ENCODE measurements around the gene TCF12.

DNA sequence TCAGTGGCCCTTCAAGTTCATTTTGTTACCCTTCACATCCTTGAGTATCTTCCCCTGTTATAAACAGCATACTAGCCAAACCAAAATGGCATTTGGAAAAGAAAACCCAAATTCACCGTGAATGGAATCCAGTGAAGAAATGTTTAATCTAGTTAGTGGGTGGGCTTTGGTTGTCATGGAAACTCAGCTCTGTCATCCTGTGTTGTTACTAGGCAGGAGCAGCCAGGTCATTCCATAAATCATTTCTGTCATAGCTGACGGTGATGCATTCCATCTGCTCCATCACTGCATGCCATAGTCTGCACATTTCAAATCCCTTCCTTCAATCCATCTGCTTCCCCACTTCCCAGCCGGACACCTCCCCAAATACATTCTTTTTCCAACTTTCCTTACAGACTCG, 317.4 kb downstream of the TCF12 start:
- TF ChIP-seq, protein P1, sequence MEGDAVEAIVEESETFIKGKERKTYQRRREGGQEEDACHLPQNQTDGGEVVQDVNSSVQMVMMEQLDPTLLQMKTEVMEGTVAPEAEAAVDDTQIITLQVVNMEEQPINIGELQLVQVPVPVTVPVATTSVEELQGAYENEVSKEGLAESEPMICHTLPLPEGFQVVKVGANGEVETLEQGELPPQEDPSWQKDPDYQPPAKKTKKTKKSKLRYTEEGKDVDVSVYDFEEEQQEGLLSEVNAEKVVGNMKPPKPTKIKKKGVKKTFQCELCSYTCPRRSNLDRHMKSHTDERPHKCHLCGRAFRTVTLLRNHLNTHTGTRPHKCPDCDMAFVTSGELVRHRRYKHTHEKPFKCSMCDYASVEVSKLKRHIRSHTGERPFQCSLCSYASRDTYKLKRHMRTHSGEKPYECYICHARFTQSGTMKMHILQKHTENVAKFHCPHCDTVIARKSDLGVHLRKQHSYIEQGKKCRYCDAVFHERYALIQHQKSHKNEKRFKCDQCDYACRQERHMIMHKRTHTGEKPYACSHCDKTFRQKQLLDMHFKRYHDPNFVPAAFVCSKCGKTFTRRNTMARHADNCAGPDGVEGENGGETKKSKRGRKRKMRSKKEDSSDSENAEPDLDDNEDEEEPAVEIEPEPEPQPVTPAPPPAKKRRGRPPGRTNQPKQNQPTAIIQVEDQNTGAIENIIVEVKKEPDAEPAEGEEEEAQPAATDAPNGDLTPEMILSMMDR (conservative IDR thresholded peaks at IDR 0.05; ENCODE audit: low read length) = no peak
- TF ChIP-seq EZH2phosphoT487 (IDR thresholded peaks at IDR 0.05; ENCODE audit: borderline replicate concordance) = no peak
